HCT116 (cell line): ENCODE measurements around the gene APOBEC3B. TPM values are rescaled to one million over a fixed set of nuclear protein-coding genes. Genes with fewer than 3 reads are reported as not detected.

ENCODE experiments used
- ATAC-seq: fragments of 200-7000 bp; cut with Tn5 transposase; 2 replicates; pipeline ENCODE4 v1.9.1; 2020; ENCODE audit warnings: mild to moderate bottlenecking, moderate library complexity
- BruUV-seq: library from RNA; stranded (reverse); fragments of 400-500 nt; replicated peaks from 2 replicates; lab custom pipeline; 2021; lab: Mats Ljungman, UMichigan
- CTCF ChIA-PET: fragments of 300-600 bp; sonication (Branson Sonifier 250); formaldehyde crosslinking; loops from one replicate; lab custom pipeline; 2021; ENCODE audit warnings: antibody characterized with exemption; lab: Charles Lee
- POLR2A ChIA-PET: fragments of 300-600, 350-600 bp; sonication (Branson Sonifier 250); formaldehyde crosslinking; loops from one replicate; lab custom pipeline; 2021; ENCODE audit warnings: antibody characterized with exemption; lab: Charles Lee
- RAD21 ChIA-PET, 2 experiments: fragments of 300-600 bp; sonication (Branson Sonifier 250); formaldehyde crosslinking; loops; one replicate each; lab custom pipeline; 2023; ENCODE audit warnings: low total read pairs in 2 of 2; ENCODE audit not compliant: uncharacterized antibody in 2 of 2, unreplicated experiment in 2 of 2, low non-redundant PET in 1 of 2; lab: Charles Lee
- DNase-seq: peaks from one replicate; pipeline ENCODE4 v3.0.0-alpha.2; 2010; ENCODE audit warnings: low read depth, low spot score
- H2AFZ ChIP-seq: fragments of 200-600 bp; shearing (Covaris generic), sonication (generic); 2 replicates; pipeline ENCODE4 v1.6.1; 2017; ENCODE audit warnings: low read depth, mixed run types, mixed read lengths, antibody characterized with exemption, low read length; ENCODE audit not compliant: poor library complexity, severe bottlenecking
- H3K27ac ChIP-seq: 2 replicates; pipeline ENCODE4 v1.5.1; 2012; ENCODE audit warnings: low read depth, low read length
- H3K27me3 ChIP-seq: fragments of 200-600 bp; sonication (generic); 2 replicates; pipeline ENCODE4 v1.6.1; 2016; ENCODE audit warnings: mixed run types, low read length, mixed read lengths; ENCODE audit not compliant: insufficient read depth
- H3K36me3 ChIP-seq, 2 experiments: fragments of 200-500 bp in 1 of 2; fragments of 200-600 bp in 1 of 2; sonication (Bioruptor generic) in 1 of 2; sonication (generic) in 1 of 2; 2 replicates each; pipeline versions ENCODE4 v1.5.1 to v1.6.1; 2014 to 2016; ENCODE audit warnings: low read length in 2 of 2, inconsistent platforms in 1 of 2, mixed read lengths in 1 of 2, mixed run types in 1 of 2; ENCODE audit not compliant: insufficient read depth in 2 of 2, control insufficient read depth in 1 of 2
- H3K4me1 ChIP-seq, 2 experiments: fragments of 200-600 bp in 1 of 2; sonication (generic) in 1 of 2; 2 replicates each; pipeline versions ENCODE4 v1.5.1 to v1.6.1; 2012 to 2017; ENCODE audit warnings: low read length in 2 of 2, inconsistent platforms in 1 of 2, mild to moderate bottlenecking in 1 of 2, mixed read lengths in 1 of 2, mixed run types in 1 of 2, moderate library complexity in 1 of 2; ENCODE audit not compliant: insufficient read depth in 2 of 2, control insufficient read depth in 1 of 2
- H3K4me2 ChIP-seq: fragments of 200-600 bp; sonication (generic); 2 replicates; pipeline ENCODE4 v1.6.1; 2017; ENCODE audit warnings: mixed run types, low read length, mixed read lengths
- H3K4me3 ChIP-seq, 2 experiments: fragments of 200-600 bp in 1 of 2; sonication (generic) in 1 of 2; replicated peaks in 1 of 2; 2 replicates each; pipeline ENCODE4 v1.5.1; 2011 to 2016; ENCODE audit warnings: low read length in 2 of 2, control low read depth in 1 of 2, low read depth in 1 of 2, mild to moderate bottlenecking in 1 of 2, mixed read lengths in 1 of 2, mixed run types in 1 of 2
- H3K79me2 ChIP-seq: fragments of 200-600 bp; sonication (generic); 2 replicates; pipeline ENCODE4 v1.6.1; 2017; ENCODE audit warnings: mild to moderate bottlenecking, mixed run types, low read length, moderate library complexity, mixed read lengths; ENCODE audit not compliant: insufficient read depth
- H3K9ac ChIP-seq: fragments of 200-600 bp; sonication (generic); 2 replicates; pipeline ENCODE4 v1.6.1; 2016; ENCODE audit warnings: low read length, mixed read lengths
- H3K9me2 ChIP-seq: fragments of 200-600 bp; sonication (generic), shearing (Covaris generic); 2 replicates; pipeline ENCODE4 v1.6.1; 2017; ENCODE audit warnings: mixed run types, mild to moderate bottlenecking, moderate library complexity; ENCODE audit not compliant: insufficient read depth
- H3K9me3 ChIP-seq, 2 experiments: fragments of 200-500 bp in 1 of 2; fragments of 200-600 bp in 1 of 2; sonication (Bioruptor generic) in 1 of 2; sonication (generic) in 1 of 2; 2 replicates each; pipeline ENCODE4 v1.6.1; 2014 to 2017; ENCODE audit warnings: low read length in 2 of 2, mixed read lengths in 2 of 2, inconsistent platforms in 1 of 2, low read depth in 1 of 2, mild to moderate bottlenecking in 1 of 2, mixed run types in 1 of 2, moderate library complexity in 1 of 2; ENCODE audit not compliant: control insufficient read depth in 1 of 2, insufficient read depth in 1 of 2
- H4K20me1 ChIP-seq: fragments of 200-600 bp; sonication (generic), shearing (Covaris generic); 2 replicates; pipeline ENCODE4 v1.6.1; 2017; ENCODE audit warnings: mixed run types, mild to moderate bottlenecking, moderate library complexity; ENCODE audit not compliant: insufficient read depth
- ATF3 ChIP-seq: IDR thresholded peaks from 2 replicates; pipeline ENCODE4 v1.6.1; 2012
- CBX3 ChIP-seq: IDR thresholded peaks from 2 replicates; pipeline ENCODE4 v1.6.1; 2012; ENCODE audit warnings: low read depth
- ELF1 ChIP-seq: IDR thresholded peaks from 2 replicates; pipeline ENCODE4 v1.6.1; 2012; ENCODE audit warnings: low read depth, borderline replicate concordance
- EZH2 ChIP-seq: fragments of 200-600 bp; sonication (generic); IDR thresholded peaks from 2 replicates; pipeline ENCODE4 v1.6.1; 2017; ENCODE audit warnings: antibody characterized with exemption, mixed run types
- FOSL1 ChIP-seq: IDR thresholded peaks from 2 replicates; pipeline ENCODE4 v1.6.1; 2012; ENCODE audit warnings: low read depth
- JUND ChIP-seq: IDR thresholded peaks from 2 replicates; pipeline ENCODE4 v1.6.1; 2012
- MAX ChIP-seq: IDR thresholded peaks from 2 replicates; pipeline ENCODE4 v1.6.1; 2012
- POLR2A ChIP-seq: IDR thresholded peaks from 2 replicates; pipeline ENCODE4 v1.7.0; 2011; ENCODE audit warnings: borderline replicate concordance; ENCODE audit not compliant: insufficient read depth, insufficient read length; ENCODE audit errors: extremely low read depth
- RAD21 ChIP-seq: IDR thresholded peaks from 2 replicates; pipeline ENCODE4 v1.6.1; 2012; ENCODE audit warnings: low read depth, mild to moderate bottlenecking
- REST ChIP-seq: IDR thresholded peaks from 2 replicates; pipeline ENCODE4 v1.6.1; 2012; ENCODE audit warnings: low read depth
- SP1 ChIP-seq: IDR thresholded peaks from 2 replicates; pipeline ENCODE4 v1.6.1; 2012; ENCODE audit warnings: low read depth
- SRF ChIP-seq: IDR thresholded peaks from 2 replicates; pipeline ENCODE4 v1.6.1; 2012; ENCODE audit warnings: low read depth
- TCF7L2 ChIP-seq: IDR thresholded peaks from 2 replicates; pipeline ENCODE4 v1.7.0; 2011; ENCODE audit warnings: borderline replicate concordance, inconsistent platforms; ENCODE audit not compliant: insufficient read depth, insufficient read length; ENCODE audit errors: extremely low read depth
- YY1 ChIP-seq: IDR thresholded peaks from 2 replicates; pipeline ENCODE4 v1.6.1; 2011; ENCODE audit warnings: low read length, low read depth, moderate library complexity, mild to moderate bottlenecking; ENCODE audit not compliant: insufficient replicate concordance; ENCODE audit errors: extremely low read depth
- ZNF274 ChIP-seq: fragments of 200-500 bp; sonication (Bioruptor generic); IDR thresholded peaks from 2 replicates; pipeline ENCODE4 v1.6.1; 2014; ENCODE audit warnings: mild to moderate bottlenecking, low read depth, low read length, inconsistent platforms
- intact Hi-C: fragments of 100-400 bp; cut with micrococcal nuclease; formaldehyde crosslinking; loops from 2 replicates; pipeline ENCODE4 v1.10.0; 2022
- total RNA-seq: library from RNA; stranded (reverse); gene quantifications from one replicate; pipeline ENCODE4 v1.2.1, GENCODE V29; 2021; ENCODE audit not compliant: unreplicated experiment

The APOBEC3B gene
- total RNA-seq, 1 experiment from 2014 or later = 10.3 TPM

- H3K27ac ChIP-seq = no peak overlapping the region
- TF ChIP-seq MAX (no peak), RAD21 (no peak)
- peaks cover 0 to 5% of the 10 kb centered on the region in 2 experiments; a peak in 1 of 4 replicates for H3K4me1 ChIP-seq
- intact Hi-C loops = no loop called here
- no peak overlapping the region for H3K4me2 ChIP-seq
- no peaks in the 10 kb centered on the region for H4K20me1 ChIP-seq
- no TSS peak for BruUV-seq
- H3K4me3 ChIP-seq = no peak overlapping the region
- no peaks in the 10 kb centered on the region for H3K79me2 ChIP-seq
- ChIA-PET POLR2A (no interaction called here), CTCF (no interaction called here), RAD21 (no interaction called here)
- H3K27me3 ChIP-seq = peaks cover 9% of the 10 kb centered on the region; the same call in 1 of the 2 replicates
- H3K36me3 ChIP-seq = no peaks in the 10 kb centered on the region
- H3K9me2 ChIP-seq = no peaks in the 10 kb centered on the region
- ATAC-seq (no peak), DNase-seq (no peak)
- H3K9me3 ChIP-seq = no peaks in the 10 kb centered on the region
- no peak overlapping the region for H3K9ac ChIP-seq
- no peak overlapping the region for H2AFZ ChIP-seq
Observed at GRCh38 chr22:38948181-38948940, 33.8 kb upstream of the APOBEC3B start.

- intact Hi-C loops = no loop called here
- DNase-seq (no peak), ATAC-seq (no peak)
- H3K27ac ChIP-seq = no peak overlapping the region
- RAD21 ChIA-PET = no interaction called here
- H3K9ac ChIP-seq = no peak overlapping the region
- H3K9me3 ChIP-seq = no peaks in the 10 kb centered on the region
- H3K9me2 ChIP-seq = no peaks in the 10 kb centered on the region
- no peak overlapping the region for H3K4me2 ChIP-seq
- H4K20me1 ChIP-seq = no peaks in the 10 kb centered on the region
- BruUV-seq = no TSS peak
- peaks cover 0 to 5% of the 10 kb centered on the region in 2 experiments; a peak in 1 of 4 replicates for H3K4me1 ChIP-seq
- H2AFZ ChIP-seq = no peak overlapping the region
- peaks cover 9% of the 10 kb centered on the region; the same call in 1 of the 2 replicates for H3K27me3 ChIP-seq
- CTCF ChIA-PET = interaction anchor here (0.7 to 1.3 kb wide), 2 partner anchors 23 to 169 kb away, joined by 3 read pairs; no protein-coding TSS in a partner anchor
- no peaks in the 10 kb centered on the region for H3K36me3 ChIP-seq
- H3K4me3 ChIP-seq = no peak overlapping the region
- no peaks in the 10 kb centered on the region for H3K79me2 ChIP-seq
- POLR2A ChIA-PET = no interaction called here
- TF ChIP-seq TCF7L2 (no peak), REST (no peak), CBX3 (no peak), SRF (no peak), FOSL1 (no peak), EZH2 (no peak), JUND (no peak), YY1 (no peak), ZNF274 (no peak), ATF3 (no peak), MAX (no peak), ELF1 (no peak), POLR2A (no peak), SP1 (no peak)
Observed at GRCh38 chr22:38949889-38950405, 32.2 kb upstream of the APOBEC3B start.
